GM12874 (cell line): ENCODE measurements around the gene HOXD9.

Experiments
- CTCF ChIP-seq: IDR thresholded peaks from 2 replicates; pipeline ENCODE4 v1.5.1; 2011; ENCODE audit warnings: low read depth, mild to moderate bottlenecking, control low read depth, low read length, moderate library complexity; ENCODE audit not compliant: insufficient read depth

The HOXD9 gene

GRCh38 chr2:176123411-176124109, 1.0 kb downstream of the HOXD9 start:
- TF ChIP-seq CTCF = no peak

GRCh38 chr2:176124110-176124946, 1.8 kb downstream of the HOXD9 start:
- TF ChIP-seq CTCF = no peak

- no peak for TF ChIP-seq CTCF
These were observed 2.6 kb downstream of the HOXD9 start for GRCh38 chr2:176124947-176125771.

- no peak for TF ChIP-seq CTCF
These were observed 3.2 kb downstream of the HOXD9 start for GRCh38 chr2:176125772-176126054.

GRCh38 chr2:176126929-176127773, 4.6 kb downstream of the HOXD9 start:
- peak; percentile 51; the same call in 1 of the 2 replicates for TF ChIP-seq CTCF

GRCh38 chr2:176127774-176128072, 5.2 kb downstream of the HOXD9 start:
- no peak for TF ChIP-seq CTCF
